ENCODE data around the gene ATP6V0B. TPM values are rescaled to one million over a fixed set of nuclear protein-coding genes. Genes with fewer than 3 reads are reported as not detected.
A peak's percentile ranks its signal among the peaks of the same experiment; 100 is the strongest.

Gene ATP6V0B
- total RNA-seq, 4 donors from 2014 or later = 87.5 to 218 (median 122) TPM

- TF ChIP-seq POLR2A (IDR thresholded peaks at IDR 0.05) (no peak), CTCF (IDR thresholded peaks at IDR 0.05) (no peak)
Measured at GRCh38 chr1:43944860-43945259, 29.9 kb upstream of the ATP6V0B start.

GRCh38 chr1:43945674-43946235 is 29.0 kb upstream of the ATP6V0B start:
- TF ChIP-seq CTCF (IDR thresholded peaks at IDR 0.05) = no peak
- no peak for TF ChIP-seq POLR2A (IDR thresholded peaks at IDR 0.05)
- peak overlapping the region; percentile 48 to 76 (median 74) for H3K4me3 ChIP-seq
- peak overlapping the region; percentile 93 to 96 (median 96) for H3K27ac ChIP-seq
- H3K9me3 ChIP-seq = no peaks in the 10 kb centered on the region
- H3K36me3 ChIP-seq = peaks cover 0 to 13% (median 0%) of the 10 kb centered on the region in 3 donors
- H3K4me1 ChIP-seq = peaks cover 5 to 27% (median 13%) of the 10 kb centered on the region in 4 donors
- H3K27me3 ChIP-seq = no peaks in the 10 kb centered on the region
- DNase-seq = no peak

More at GRCh38 chr1:43944860-43945259, 29.9 kb upstream of the ATP6V0B start:
- Histone ChIP-seq H3K4me3 (no peak overlapping the region), H3K4me1 (peaks cover 5 to 27% (median 13%) of the 10 kb centered on the region in 4 donors), H3K9me3 (no peaks in the 10 kb centered on the region), H3K27me3 (no peaks in the 10 kb centered on the region), H3K27ac (no peak overlapping the region), H3K36me3 (peaks cover 0 to 4% (median 0%) of the 10 kb centered on the region in 3 donors)
- DNase-seq = no peak

- Histone ChIP-seq H3K36me3 (peaks cover 0 to 14% (median 0%) of the 10 kb centered on the region in 3 donors), H3K4me3 (peak within 1 kb of the TSS; percentile 48 to 76 (median 74)), H3K27me3 (no peaks in the 10 kb centered on the region), H3K27ac (peak within 1 kb of the TSS; percentile 93 to 96 (median 96)), H3K4me1 (peaks cover 5 to 27% (median 13%) of the 10 kb centered on the region in 4 donors), H3K9me3 (no peaks in the 10 kb centered on the region)
- DNase-seq = peak; percentile 93 to 98 (median 98)
- peak; percentile 76 to 87 (median 84) for TF ChIP-seq CTCF (IDR thresholded peaks at IDR 0.05)
- peak; percentile 64 to 79 for TF ChIP-seq POLR2A (IDR thresholded peaks at IDR 0.05)
Measured at GRCh38 chr1:43946236-43947060, 28.3 kb upstream of the ATP6V0B start, which contains the start of gene IPO13. Gene IPO13 (plus strand): TSS chr1:43946950. CDS start chr1:43947601, 651 bp downstream.

GRCh38 chr1:43947061-43947873 is 27.5 kb upstream of the ATP6V0B start:
- Histone ChIP-seq H3K36me3 (peaks cover 0 to 14% (median 0%) of the 10 kb centered on the region in 3 donors), H3K9me3 (no peaks in the 10 kb centered on the region), H3K4me1 (peaks cover 5 to 27% (median 13%) of the 10 kb centered on the region in 4 donors), H3K27me3 (no peaks in the 10 kb centered on the region), H3K27ac (peak overlapping the region; percentile 93 to 96 (median 96)), H3K4me3 (peak overlapping the region; percentile 48 to 76 (median 74))
- TF ChIP-seq CTCF (IDR thresholded peaks at IDR 0.05) (no peak), POLR2A (IDR thresholded peaks at IDR 0.05) (no peak)
- DNase-seq = no peak

- TF ChIP-seq CTCF (IDR thresholded peaks at IDR 0.05) (no peak), POLR2A (IDR thresholded peaks at IDR 0.05) (no peak)
- H3K4me3 ChIP-seq = peak overlapping the region; percentile 48 to 76 (median 74)
- H3K9me3 ChIP-seq = no peaks in the 10 kb centered on the region
- no peak for DNase-seq
- no peaks in the 10 kb centered on the region for H3K27me3 ChIP-seq
- H3K4me1 ChIP-seq = peaks cover 5 to 27% (median 13%) of the 10 kb centered on the region in 4 donors
- H3K36me3 ChIP-seq = peaks cover 0 to 14% (median 0%) of the 10 kb centered on the region in 3 donors
- peak overlapping the region in 1 of 4 donors; percentile 96 for H3K27ac ChIP-seq
Measured at GRCh38 chr1:43947874-43948437, 26.8 kb upstream of the ATP6V0B start.
